ENCODE results near the gene AQP12B.

GRCh38 chr2:240637116-240637900 is 45.4 kb downstream of the AQP12B start:
- TF ChIP-seq CTCF (IDR thresholded peaks at IDR 0.05) = no peak
- no peak for TF ChIP-seq POLR2AphosphoS5 (IDR thresholded peaks at IDR 0.05)
- no peak for TF ChIP-seq POLR2A (IDR thresholded peaks at IDR 0.05)
